ENCODE results near the gene MIGA2.
"Not testable (repeated sequence)": the region's sequence is repeated elsewhere in the genome, so short reads cannot be mapped to it uniquely, and the experiment has no call there.

The MIGA2 gene

DNA sequence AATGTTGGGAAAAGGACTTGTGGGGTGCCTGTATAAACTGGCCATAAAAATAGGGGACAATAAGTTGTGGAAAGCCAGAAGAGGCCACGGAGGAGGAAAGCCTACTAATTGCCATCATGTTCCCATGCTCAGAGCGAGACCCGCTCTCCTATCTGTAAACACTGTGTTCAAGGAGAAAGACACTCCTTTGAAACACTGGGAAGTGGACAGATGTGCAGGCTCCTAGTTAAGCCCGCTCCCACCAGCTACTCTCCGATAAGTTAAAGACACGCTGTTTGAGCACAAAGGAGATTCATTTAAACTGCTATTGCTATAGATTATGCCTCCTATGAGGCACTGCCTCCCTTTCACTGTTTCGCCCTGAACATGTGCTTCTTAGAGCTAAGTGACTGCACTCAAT is 64.9 kb downstream of the MIGA2 start:
- DNase-seq (ENCODE audit: low read depth, low spot score): no peak

GRCh38 chr9:129102095-129102525 is 65.7 kb downstream of the MIGA2 start:
- no peak for DNase-seq (ENCODE audit: low read depth, low spot score)

GRCh38 chr9:129102791-129103594 is 66.6 kb downstream of the MIGA2 start:
- DNase-seq (ENCODE audit: low read depth, low spot score): no peak

- no peak for DNase-seq (ENCODE audit: low read depth, low spot score)
Measured at GRCh38 chr9:129103595-129103965, 67.2 kb downstream of the MIGA2 start.

DNA sequence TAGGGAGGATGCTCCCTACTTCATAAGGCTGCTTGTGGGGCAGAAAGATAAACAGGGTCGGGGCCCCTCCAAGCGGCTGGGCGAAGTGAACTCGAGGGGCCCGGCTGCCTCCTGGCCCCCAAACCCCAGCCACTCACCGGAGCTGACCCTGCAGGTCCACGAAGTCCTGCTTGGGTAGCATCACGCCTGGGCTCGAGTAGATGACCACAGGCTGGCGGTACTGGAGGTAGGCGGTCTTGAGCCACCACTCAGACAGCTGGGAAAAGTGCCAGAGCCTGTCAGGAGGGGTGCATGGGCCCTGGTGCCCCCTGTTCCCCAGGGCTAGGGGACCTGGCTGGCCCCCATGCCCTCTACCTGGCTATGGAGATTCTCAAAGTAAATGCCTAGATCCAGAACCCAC is 67.6 kb downstream of the MIGA2 start:
- DNase-seq (ENCODE audit: low read depth, low spot score): no peak

GRCh38 chr9:129105857-129106694 is 69.7 kb downstream of the MIGA2 start:
- DNase-seq (ENCODE audit: low read depth, low spot score): no peak

DNA sequence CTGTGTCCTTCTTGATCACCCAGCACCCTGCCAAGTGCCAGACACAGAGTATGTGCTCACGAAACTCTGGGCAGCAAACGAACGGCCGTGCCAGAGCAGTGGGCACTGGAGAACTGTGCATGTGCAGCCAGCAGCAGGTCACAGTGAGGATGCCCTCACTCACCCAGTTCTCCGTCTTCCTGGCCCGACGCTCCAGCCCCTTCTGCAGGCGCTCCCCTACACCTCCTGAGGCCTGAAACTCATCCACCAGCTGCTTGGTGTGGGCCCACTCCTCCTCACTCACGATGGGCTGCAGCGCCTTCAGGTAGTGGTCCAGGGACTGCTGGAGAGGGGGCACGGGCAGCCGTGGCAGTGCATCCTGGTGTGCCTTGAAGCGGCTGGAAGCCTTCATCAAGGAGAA is 71.2 kb downstream of the MIGA2 start:
- DNase-seq (ENCODE audit: low read depth, low spot score): no peak

GRCh38 chr9:129108083-129108804 is 71.8 kb downstream of the MIGA2 start:
- DNase-seq (ENCODE audit: low read depth, low spot score): no peak

- DNase-seq (ENCODE audit: low read depth, low spot score): no peak
Measured at GRCh38 chr9:129108805-129109536, 72.5 kb downstream of the MIGA2 start.

GRCh38 chr9:129109537-129109903 is 73.1 kb downstream of the MIGA2 start:
- DNase-seq (ENCODE audit: low read depth, low spot score): no peak

GRCh38 chr9:129109952-129110739 is 73.7 kb downstream of the MIGA2 start:
- DNase-seq (ENCODE audit: low read depth, low spot score): no peak

GRCh38 chr9:129110740-129111527 is 74.5 kb downstream of the MIGA2 start, which contains the start of the genes CRAT and PTPA:
TSS of gene CRAT (minus strand) at chr9:129110793. CDS start at chr9:129110509, 284 bp downstream.
TSS of gene PTPA (plus strand) at chr9:129111415. CDS start at chr9:129111601, 186 bp downstream.
- peak; percentile 67 for DNase-seq (ENCODE audit: low read depth, low spot score)

DNA sequence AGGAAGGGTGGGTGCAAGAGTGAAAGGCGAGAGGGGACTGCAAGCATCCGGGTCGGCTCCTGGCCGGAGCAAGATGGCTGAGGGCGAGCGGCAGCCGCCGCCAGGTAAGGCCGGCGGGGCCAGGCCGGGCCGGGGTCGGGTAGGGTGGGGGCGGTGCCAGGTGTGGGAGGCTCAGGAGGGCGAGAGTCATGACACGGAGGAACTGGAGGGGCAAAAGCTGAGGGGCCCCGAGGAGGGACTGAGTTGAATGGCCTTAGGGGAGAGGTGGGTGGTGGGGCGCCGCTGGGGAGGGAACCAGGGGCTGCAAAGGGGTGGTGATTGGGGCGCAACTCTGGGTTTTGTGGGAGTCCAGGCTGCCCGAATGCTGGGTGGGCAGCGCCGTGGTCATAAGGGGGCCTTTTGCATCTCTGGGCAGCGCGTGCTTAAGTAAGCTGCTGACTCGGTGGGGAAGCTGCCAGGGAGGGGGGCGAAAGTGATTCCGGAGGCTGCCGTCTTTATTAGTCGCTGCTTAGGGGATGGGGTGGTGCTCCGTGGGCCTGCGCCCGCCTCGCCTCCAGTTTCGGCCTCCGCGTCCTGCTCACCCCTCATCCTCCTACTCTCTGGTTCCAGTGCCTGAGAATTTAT is 75.2 kb downstream of the MIGA2 start:
- no peak for DNase-seq (ENCODE audit: low read depth, low spot score)

GRCh38 chr9:129112526-129112925 is 76.1 kb downstream of the MIGA2 start:
- not testable (repeated sequence) for DNase-seq (ENCODE audit: low read depth, low spot score)

GRCh38 chr9:129113645-129114304 is 77.3 kb downstream of the MIGA2 start:
- no peak for DNase-seq (ENCODE audit: low read depth, low spot score)

- no peak for DNase-seq (ENCODE audit: low read depth, low spot score)
Measured at GRCh38 chr9:129118799-129119198, 82.4 kb downstream of the MIGA2 start.

- no peak for DNase-seq (ENCODE audit: low read depth, low spot score)
Measured at GRCh38 chr9:129121483-129121882, 85.1 kb downstream of the MIGA2 start.
